GM11168 (cell line): ENCODE data around the gene FZD8.

Experiments
- in situ Hi-C: fragments of 300-500 bp; cut with MboI; formaldehyde crosslinking; loops from one replicate; pipeline ENCODE4 v1.12.0; 2022; ENCODE audit warnings: low sequenced_read_pairs; ENCODE audit not compliant: unreplicated experiment

The FZD8 gene

DNA sequence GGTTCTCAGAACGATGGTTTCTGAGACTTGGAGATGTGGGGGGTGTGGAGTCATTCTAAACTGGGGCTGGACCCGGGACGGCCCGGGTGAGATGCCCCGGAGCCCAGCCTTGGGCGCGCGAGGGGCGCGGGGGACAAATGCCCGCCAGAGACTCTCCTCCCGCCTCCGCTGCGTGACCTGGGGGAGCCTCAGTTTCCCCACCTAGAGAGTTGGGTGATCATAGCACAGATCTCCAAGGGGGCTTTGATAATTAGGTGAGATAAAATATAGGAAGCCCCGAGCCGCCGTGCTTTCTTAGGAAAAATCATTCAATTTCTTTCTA lies 658 bp upstream of the FZD8 start:
- in situ Hi-C loops = loop anchor here (25.0 kb wide), 1 partner anchor 1220 kb away; no protein-coding TSS in a partner anchor

DNA sequence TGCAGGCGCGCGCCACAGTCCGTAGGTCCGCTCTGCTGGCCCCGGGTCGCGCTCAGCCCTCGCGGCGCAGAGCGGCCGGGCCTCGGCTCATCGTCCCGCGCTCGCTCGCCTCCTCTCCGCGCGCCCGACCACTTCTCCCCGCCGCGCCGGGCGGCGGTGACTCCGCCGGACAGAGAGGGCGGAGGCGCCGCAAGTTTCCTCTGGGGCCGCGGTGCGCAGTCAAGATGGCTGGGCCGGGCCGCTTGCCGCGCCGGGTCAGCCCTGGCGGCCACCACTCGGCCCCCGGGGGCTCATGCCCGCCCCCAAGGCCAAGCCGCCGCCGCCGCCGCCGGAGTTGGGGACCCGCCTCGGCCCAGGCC lies 441 bp downstream of the FZD8 start:
- in situ Hi-C loops = loop anchor here (25.0 kb wide), 1 partner anchor 1221 kb away; no protein-coding TSS in a partner anchor

DNA sequence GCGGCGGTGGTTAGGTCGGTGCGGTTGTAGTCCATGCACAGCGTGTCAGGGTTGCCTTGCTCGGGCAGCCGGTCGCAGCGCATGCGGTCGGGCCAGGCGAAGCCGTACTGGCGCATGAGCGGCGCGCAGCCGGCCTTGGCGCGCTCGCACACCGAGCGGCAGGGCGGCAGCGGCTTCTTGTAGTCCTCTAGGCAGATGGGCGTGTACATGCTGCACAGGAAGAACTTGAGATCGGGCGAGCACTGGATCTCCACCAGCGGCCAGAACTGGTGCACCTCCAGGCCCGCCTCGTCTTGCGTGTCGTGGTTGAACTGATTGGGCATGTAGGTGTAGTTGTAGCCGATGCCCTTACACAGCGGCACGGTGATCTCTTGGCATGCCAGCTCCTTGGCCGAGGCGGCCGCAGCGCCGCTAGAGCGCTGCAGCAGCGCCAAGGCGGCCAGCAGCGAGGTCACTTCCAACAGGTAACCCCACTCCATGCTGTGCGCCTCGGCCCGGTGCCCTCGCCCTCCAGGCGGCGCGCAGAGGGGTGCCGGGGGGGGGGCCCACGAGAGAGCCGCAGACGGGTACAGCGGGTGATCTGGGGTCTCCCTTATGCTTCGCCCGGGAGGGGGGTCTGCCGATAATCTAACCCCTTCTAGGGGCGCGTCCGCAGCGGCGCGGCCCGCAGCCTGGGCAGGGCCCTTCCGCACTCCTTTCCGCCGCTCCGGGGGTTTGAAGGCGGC lies 983 bp downstream of the FZD8 start:
- in situ Hi-C loops = loop anchor here (25.0 kb wide), 1 partner anchor 1221 kb away; no protein-coding TSS in a partner anchor

DNA sequence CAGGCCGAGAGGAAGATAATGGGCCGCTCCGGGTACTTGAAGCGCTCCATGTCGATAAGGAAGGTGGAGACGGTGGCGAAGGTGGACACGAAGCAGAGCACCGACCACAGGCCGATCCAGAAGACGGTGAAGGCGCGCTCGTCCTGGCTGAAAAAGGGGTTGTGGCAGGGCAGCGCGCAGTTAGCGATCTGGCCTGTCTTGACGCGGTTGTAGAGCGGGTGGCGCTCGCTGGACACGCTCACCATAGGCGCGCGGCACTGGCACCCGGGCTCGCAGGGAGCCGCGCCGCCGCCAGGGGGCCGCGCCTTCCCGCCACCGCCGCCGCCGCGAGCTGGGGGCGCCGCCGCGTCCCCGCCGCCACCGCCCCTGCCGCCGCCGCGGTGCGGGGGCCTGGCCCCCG lies 1.6 kb downstream of the FZD8 start:
- in situ Hi-C loops = loop anchor here (25.0 kb wide), 1 partner anchor 1222 kb away; no protein-coding TSS in a partner anchor

- in situ Hi-C loops = loop anchor here (25.0 kb wide), 1 partner anchor 1222 kb away; no protein-coding TSS in a partner anchor
These were observed 2.2 kb downstream of the FZD8 start for GRCh38 chr10:35639728-35640401.

DNA sequence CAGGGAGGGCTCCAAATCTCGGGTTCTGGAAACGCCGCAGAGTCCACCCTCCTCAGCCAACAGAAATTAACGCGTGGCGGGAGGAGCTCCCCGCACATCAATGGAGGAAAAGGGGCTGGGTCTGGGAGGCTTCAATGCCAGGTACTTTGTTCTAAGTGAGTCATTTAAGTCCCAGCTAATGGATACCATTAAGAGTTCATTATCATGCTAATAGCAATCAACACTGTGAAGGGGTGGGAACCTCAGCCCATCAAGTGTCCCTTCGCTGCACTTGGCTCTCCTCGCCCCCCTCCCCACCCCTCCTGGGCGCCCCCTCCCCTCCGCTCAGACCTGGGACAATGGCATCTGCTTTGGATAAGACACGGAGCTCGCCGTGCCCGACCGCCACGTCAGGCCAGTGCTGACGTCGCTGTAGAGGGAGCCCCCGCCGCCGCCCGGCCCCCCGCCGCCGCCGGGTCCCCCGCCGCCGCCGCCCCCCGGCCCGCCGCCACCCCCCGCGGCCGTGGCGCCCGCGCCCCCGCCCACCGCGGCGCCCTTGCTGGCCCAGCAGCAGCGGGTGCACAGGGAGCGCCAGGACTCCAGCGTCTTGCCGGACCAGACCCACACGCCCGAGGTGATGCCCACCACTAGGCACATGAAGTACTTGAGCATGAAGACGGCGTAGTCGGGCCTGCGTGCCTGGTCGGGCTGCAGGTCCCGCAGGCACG lies 2.9 kb downstream of the FZD8 start:
- in situ Hi-C loops = loop anchor here (25.0 kb wide), 1 partner anchor 1223 kb away; no protein-coding TSS in a partner anchor

DNA sequence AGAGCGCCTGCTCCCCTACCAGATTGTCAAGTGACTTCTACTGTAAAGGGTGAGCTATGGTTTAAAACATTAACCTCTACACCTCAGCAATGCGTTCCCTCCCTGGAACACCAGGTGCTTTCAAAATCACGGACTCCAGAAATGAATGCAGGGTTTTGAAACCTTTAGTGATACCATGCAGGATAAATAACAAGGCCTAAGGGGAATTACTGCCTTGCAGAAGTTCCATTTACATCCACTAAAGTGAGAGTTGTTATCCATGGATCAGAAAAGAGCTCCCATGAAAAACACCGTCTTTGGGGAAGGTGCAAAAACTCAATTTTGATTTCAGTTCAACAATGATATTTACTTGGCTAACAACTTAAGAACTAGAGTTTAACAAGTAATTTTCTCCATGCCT lies 4.0 kb downstream of the FZD8 start:
- in situ Hi-C loops = loop anchor here (25.0 kb wide), 1 partner anchor 1224 kb away; no protein-coding TSS in a partner anchor

- in situ Hi-C loops = loop anchor here (25.0 kb wide), 1 partner anchor 1225 kb away; no protein-coding TSS in a partner anchor
These were observed 4.6 kb downstream of the FZD8 start for GRCh38 chr10:35637462-35637861.

DNA sequence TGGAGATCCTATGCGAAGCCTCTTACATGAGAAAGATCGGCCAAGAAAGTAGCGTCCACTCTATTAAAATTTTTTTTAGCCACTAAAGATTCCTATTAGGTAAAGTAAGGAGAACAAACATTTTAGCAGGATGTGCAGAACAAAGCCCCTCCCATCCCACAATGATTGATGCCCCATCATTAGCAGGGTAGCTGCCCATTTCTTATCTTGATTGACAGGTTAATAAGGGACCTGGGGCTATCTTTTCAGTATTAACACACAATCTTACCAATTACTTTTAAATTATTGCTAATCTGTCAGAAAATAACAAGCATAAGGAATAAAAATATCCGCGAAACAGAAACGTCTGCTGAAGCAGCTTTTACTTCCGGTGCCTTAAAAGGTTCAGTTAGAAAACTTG lies 5.1 kb downstream of the FZD8 start:
- in situ Hi-C loops = loop anchor here (25.0 kb wide), 1 partner anchor 1225 kb away; no protein-coding TSS in a partner anchor

- in situ Hi-C loops = loop anchor here (25.0 kb wide), 1 partner anchor 1227 kb away; no protein-coding TSS in a partner anchor
These were observed 6.5 kb downstream of the FZD8 start for GRCh38 chr10:35635576-35635975.

DNA sequence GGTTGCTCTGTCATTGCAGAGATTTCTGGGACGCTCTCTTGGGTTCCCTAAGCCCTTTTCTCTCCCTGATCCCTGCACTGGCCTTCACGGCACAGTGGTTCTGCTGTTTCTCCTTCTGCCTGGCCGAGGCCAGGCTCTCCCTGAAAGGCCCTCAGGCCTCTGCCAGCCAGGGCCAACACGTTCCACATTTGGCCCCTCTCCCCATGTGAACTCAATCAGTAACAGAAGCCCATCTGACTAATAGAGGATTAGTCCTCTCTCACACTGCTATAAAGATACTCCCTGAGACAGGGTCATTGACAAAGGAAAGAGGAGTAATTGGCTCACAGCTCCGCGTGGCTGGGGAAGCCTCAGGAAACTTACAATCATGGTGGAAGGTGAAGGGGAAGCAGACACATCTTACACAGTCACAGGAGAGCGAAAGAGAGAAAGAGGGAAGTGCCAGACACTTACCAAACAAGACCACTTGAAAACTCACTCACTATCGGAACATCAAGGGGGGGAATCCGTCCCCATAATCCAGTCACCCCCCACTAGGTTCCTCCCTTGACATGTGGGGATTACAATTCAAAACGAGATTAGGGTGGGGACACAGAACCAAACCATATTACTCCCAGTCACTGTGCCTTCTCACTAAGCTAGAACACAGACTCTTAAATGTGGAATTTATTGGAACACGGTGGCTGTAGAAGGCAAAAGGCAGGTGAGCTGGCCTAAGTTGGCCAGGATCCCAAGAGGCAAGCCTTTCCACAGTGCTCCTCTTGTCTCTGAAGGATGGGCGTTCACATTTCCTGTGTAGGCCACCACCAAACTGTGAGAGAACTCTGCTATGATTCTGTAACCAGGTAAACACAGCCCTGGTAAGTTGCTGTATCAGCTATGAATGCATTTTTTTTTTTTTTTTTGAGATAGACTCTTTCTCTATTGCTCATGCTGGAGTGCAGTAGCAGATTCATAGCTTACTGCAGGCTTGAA lies 8.8 kb downstream of the FZD8 start:
- in situ Hi-C loops = loop anchor here (25.0 kb wide), 1 partner anchor 1229 kb away; no protein-coding TSS in a partner anchor

DNA sequence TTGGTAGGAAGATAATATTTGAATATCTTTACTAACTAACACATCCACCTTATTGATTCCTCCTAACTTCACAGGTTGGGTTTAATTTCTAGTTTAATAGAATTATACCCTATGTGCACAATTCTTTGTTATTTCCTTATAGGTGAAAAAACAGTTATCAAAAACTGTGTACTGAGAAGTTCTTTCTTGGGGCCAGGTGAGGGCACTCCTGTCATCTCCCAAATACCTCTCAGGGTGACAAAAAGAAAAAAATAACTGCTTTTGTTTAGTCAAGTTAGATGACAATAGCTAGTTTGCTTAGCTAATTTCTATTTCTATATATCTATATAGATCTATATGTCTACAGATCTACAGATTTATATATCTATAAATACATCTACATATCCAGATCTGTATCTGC lies 10.1 kb downstream of the FZD8 start:
- in situ Hi-C loops = loop anchor here (25.0 kb wide), 1 partner anchor 1230 kb away; no protein-coding TSS in a partner anchor

GRCh38 chr10:35631404-35631803 lies 10.7 kb downstream of the FZD8 start:
- in situ Hi-C loops = loop anchor here (25.0 kb wide), 1 partner anchor 1231 kb away; no protein-coding TSS in a partner anchor

DNA sequence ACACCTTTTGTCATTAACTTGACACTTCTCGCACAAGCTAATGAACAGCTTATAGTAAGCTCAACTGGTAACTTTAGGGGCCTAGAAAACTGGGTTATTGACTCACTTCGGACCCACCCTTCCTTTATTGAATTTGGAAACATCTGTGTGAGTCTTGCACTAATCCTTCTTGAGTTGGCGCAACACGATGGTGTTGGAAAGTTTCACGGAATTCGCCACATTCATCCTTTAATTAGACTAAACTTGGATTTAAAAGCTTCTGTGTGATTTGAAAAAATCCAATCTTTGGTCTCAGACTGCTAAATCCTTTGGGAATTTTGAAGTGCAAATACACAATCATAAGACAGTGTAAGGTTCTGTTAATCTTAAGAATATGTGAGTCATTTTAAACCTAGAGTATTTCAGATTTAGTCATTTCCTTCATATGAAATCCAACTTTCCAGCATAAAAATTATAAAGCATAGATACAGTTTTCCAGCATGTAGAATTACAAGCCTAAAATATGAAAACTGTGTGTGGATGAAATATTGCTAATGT lies 15.1 kb downstream of the FZD8 start:
- in situ Hi-C loops = loop anchor here (25.0 kb wide), 1 partner anchor 1235 kb away; no protein-coding TSS in a partner anchor

DNA sequence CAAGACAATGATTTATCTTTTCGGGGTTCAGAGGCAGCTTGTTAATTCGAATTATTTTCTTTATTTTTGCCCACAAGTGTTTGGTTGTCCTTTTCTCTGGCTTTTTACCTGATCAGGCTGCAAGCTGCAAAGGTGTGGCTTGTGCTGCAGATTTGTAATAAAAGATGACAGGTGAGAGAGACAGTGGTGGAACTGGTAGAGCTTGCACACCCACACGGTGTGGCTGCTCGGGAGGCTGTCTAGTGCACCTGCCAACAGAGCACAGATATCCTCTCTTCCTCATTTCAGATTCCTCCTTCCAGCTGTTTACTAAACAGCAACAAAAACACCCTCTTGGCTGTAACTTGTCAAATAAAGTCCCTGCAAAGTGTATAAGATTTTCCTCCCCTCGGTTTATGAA lies 27.8 kb downstream of the FZD8 start:
- in situ Hi-C loops = no loop called here

DNA sequence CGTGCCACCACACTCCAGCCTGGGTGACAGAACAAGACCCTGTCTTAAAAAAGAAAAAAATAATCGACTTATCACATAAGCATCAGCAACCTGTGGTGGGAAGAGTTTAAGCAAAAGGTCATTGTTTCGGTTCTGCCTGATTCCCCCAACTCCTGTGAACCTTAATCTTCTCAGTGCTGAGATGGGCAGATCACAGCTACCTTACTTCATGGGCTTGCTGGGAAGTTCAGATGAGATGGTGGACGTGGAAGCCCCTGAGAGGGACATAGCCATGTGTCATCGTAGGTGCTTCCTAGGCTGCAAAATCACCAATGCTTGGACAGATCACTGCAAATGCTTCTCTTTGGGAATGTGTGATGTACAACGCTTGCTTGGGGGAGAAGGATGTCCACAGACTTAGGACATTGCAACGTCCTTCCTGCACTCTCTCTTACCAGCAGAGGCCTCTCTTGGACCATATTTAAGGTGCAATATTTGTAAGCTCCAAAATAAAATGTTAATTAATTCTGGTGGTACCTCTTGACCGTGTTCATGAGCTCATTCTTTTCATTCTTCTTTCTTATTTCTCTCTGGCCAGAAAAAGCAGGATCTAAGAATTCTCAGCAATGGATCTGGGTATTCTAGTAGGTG lies 28.4 kb downstream of the FZD8 start:
- in situ Hi-C loops = no loop called here

DNA sequence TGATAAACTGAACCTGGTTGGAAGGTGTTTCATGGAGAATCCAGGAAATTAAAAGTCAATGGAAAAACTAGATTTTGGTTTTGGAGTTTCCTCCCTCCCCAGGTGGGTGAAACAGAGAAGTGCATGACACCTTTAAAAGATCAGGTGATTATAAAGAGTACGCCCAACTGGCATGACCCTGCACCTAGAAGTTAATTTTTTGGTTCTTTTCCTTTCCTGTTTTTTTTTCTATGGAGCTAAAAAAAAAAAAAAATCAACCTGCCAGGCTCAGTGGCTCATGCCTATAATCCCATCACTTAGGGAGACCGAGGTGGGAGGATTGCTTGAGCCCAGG lies 29.0 kb downstream of the FZD8 start:
- in situ Hi-C loops = no loop called here

DNA sequence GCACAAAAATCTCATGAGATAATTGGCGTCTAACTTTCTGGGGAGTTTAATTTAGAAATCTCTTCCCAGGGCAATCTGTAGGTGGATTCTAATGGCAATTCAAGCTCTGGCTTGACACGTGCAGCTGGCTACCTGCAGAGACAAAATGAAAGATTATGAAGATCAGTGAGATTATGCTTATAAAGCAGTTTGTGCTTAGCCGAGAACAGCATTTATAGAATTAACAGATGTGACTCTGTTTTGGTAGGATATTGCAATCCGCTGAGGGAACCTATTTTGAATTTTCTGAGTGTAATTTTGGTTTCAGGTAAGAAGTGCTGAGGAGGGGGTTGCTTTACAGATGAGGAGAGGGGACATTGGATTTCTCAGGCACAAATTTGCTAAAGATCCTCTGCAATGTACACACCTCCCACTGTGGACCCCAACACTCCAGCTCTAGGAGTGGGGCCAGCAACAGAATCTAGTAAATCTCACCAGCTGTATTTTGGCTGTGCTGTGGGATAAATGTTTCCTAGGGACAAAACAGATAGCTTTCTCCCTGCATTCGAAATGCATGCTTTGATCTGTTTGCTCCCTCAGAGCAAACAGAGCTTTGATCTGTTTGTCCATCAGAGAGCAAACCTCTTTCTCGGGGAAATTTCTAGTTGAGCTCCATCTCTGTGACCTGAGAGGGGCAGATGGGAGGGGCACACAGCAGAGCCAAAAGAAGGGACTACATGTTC lies 29.6 kb downstream of the FZD8 start:
- in situ Hi-C loops = no loop called here
